Omental fat pad (tissue), 4 donors: Measurements from ENCODE around the gene OR7D2. TPM values are rescaled to one million over a fixed set of nuclear protein-coding genes. Genes with fewer than 3 reads are reported as not detected.

ENCODE experiments used
- ATAC-seq: fragments of 150-250 bp; one replicate; pipeline ENCODE4 v1.9.1; 2016; ENCODE audit warnings: mild to moderate bottlenecking, moderate library complexity; ENCODE audit not compliant: low FRiP score
- DNase-seq: peaks from one replicate; pipeline ENCODE4 v3.0.0-alpha.2; 2019; ENCODE audit warnings: low spot score
- total RNA-seq, 4 donors: library from RNA; depleted of rRNA; stranded (reverse); fragments of >200 nt; gene quantifications; one replicate each; pipeline ENCODE4 v1.1.0, GENCODE V29; 2016
- TF ChIP-seq, protein P1 (sequence below), 3 donors: fragments of 450-650 bp; IDR thresholded peaks; one replicate each; pipeline ENCODE4 v1.5.1; 2016 to 2017; ENCODE audit warnings: antibody characterized with exemption in 3 of 3, mild to moderate bottlenecking in 3 of 3, moderate library complexity in 2 of 3

Gene OR7D2
- not detected for total RNA-seq

DNA sequence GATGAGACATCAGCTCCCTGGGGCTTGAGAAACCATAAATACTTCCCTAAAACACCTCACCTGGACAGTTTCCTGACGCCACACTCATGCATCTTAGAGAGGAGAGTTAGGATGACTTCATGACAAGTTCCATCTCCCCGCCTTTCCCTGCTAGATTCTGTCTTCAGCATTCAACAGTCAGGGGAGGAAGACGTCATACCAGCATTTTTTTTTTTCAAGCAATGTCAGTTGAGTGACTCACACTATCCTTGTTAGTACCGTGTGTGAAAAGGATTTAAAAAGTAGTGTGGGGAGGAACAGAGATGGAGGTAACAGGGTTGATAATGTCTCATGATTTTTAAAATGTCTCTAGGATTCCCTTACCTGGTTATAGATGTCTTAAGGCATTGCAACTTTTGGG lies at the start of gene OR7D2:
TSS of gene OR7D2 (plus strand) at position 79 of the 400 bp plus-strand sequence. CDS start 6,803 bp downstream, outside the sequence.
- no peak for ATAC-seq
- TF ChIP-seq, protein P1, sequence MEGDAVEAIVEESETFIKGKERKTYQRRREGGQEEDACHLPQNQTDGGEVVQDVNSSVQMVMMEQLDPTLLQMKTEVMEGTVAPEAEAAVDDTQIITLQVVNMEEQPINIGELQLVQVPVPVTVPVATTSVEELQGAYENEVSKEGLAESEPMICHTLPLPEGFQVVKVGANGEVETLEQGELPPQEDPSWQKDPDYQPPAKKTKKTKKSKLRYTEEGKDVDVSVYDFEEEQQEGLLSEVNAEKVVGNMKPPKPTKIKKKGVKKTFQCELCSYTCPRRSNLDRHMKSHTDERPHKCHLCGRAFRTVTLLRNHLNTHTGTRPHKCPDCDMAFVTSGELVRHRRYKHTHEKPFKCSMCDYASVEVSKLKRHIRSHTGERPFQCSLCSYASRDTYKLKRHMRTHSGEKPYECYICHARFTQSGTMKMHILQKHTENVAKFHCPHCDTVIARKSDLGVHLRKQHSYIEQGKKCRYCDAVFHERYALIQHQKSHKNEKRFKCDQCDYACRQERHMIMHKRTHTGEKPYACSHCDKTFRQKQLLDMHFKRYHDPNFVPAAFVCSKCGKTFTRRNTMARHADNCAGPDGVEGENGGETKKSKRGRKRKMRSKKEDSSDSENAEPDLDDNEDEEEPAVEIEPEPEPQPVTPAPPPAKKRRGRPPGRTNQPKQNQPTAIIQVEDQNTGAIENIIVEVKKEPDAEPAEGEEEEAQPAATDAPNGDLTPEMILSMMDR (IDR thresholded peaks at IDR 0.05), result no peak
- DNase-seq, result no peak

DNA sequence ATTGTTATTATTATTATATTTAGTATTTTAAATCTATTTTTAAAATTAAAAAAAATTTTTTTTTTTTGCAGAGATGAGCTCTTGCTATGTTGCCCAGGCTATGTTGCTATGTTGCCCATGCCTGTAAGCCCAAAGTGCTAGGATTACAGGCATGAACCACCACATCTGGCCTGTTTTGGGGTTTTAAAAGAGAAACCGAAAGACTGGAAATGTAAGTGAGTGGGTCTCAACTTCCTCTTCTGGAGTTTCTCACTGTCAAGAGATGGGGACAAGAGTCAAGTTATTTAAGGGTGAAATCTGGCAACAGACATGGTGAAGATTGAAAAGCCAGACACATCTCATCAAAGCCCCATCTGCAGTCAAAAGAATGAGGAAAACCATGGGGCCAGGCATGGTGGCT lies 47.8 kb upstream of the OR7D2 start:
- ATAC-seq (no peak), DNase-seq (no peak)
- TF ChIP-seq, protein P1 (IDR thresholded peaks at IDR 0.05), result no peak

DNA sequence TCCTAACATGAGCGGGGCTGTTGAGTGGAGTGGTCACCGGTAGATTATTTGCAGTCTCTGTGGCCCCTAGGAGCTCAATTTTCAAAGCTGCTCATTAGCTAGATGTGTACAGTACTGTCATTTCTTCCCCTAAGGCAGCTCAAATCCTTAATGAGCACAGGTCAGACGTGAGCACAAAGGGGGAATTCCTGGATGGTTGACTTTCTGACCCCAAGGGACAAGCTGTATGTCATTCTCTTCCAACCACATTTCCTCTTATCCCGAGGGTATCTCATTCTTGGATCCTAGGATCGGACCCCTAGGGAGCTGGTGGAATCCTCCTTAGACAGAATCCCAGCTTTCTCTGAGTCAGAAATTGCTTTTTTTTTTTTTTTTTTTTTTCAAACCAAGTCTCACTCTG lies 46.4 kb upstream of the OR7D2 start:
- DNase-seq (no peak), ATAC-seq (no peak)
- TF ChIP-seq, protein P1 (IDR thresholded peaks at IDR 0.05), result no peak

DNA sequence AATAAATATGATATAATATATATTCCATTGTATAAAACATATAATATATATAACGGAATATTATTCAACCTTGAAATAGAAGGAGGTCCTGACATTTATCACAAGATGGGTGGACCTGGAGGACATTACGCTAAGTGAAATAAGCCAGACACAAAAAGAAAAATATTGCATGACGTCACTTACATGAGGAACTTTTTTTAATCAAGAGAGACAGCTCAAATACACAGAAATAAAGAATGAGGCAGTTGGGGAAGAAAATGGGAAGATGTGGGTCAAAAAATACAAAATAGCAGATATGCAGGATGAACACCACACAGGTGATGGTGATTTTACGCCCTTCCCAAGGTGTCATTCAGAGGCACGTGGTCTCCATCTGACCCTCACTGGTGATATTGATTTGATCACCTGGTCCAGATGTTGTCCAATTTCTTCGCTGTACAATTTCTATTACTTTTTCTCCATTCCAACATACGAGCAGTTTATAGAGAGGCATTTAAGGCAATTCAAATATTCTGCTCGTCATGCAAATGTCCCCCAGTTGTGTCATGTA lies 39.1 kb upstream of the OR7D2 start:
- DNase-seq, result no peak
- ATAC-seq, result no peak
- TF ChIP-seq, protein P1 (IDR thresholded peaks at IDR 0.05), result no peak

DNA sequence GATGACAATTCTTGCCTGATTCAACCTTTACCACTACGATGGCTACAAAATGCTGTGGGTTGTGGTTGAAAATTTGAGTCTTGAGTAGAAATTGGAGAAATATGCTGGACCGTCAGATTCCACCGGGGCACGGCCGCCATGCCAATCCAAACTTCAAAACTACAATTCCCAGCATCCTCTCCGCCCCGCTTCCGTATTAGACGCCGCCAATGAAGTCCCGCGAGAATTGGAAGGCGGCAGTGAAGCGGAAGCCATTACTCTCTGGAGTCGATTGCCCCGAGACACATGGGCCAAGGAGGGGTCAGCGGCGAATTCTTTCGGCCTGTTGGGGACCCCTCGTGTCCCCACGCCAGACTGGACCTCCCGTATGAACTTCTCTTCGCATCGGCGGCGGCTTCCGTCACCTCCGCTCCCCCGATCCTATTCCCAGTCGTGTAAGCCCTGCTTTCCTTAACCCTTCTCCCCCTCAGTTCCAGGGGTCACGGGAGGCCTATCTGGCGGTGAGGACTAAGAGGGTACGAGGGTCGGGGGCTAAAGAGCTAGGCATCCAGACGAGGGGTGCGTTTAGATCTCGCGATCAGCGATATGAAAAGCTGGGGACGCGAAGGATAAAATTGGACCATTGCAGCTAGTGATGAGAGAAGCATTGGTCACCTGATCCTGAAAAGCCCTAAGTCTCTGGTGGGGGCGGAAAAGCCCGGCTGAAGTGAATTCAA lies 38.5 kb upstream of the OR7D2 start, which contains the start of gene ZNF317:
TSS of gene ZNF317 (plus strand) at position 239 of the 716 bp plus-strand sequence. CDS start 15,620 bp downstream, outside the sequence.
- ATAC-seq (peak; percentile 92), DNase-seq (peak; percentile 94)
- TF ChIP-seq, protein P1 (IDR thresholded peaks at IDR 0.05), result no peak

DNA sequence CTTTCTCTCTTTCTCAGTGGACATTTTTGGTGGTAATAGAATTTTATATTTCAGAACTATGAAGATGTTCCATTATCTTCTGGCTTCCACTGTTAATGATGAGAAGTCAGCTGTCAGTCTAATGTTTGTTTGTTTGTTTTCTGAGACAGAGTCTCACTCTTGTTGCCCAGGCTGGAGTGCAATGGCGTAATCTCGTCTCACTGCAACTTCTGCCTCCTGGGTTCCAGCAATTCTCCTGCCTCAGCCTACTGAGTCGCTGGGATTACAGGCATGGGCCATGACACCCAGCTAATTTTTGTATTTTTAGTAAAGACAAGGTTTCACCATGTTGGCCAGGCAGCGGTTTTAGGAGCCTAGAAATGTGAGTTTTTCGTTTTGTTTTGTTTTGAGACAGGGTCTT lies 33.9 kb upstream of the OR7D2 start:
- TF ChIP-seq, protein P1 (IDR thresholded peaks at IDR 0.05), result no peak
- DNase-seq (no peak), ATAC-seq (no peak)

DNA sequence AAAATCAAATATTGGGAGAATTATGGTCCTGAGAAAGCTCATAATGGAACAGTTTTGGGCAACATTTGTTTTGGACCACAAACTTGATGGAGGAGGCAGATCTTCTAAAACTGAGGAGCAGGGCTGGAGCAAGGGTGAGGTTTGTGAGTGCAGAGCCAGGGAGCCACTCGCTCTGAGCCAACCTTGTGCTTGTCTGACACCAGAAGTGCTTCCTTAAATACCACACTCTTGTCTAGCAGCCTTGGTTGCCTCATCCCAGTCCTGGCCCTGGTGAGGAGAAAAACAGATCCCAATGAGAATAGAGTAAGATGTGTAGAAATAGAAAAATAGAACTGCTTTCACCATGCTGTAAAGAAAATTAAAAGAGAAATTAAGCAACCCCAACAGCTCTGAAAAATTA lies 31.9 kb upstream of the OR7D2 start:
- TF ChIP-seq, protein P1 (IDR thresholded peaks at IDR 0.05), result no peak
- no peak for ATAC-seq
- DNase-seq, result no peak
